HCT116 (cell line): ENCODE measurements around the gene AFDN. TPM values are rescaled to one million over a fixed set of nuclear protein-coding genes. Genes with fewer than 3 reads are reported as not detected.

Experiments used
- ATAC-seq: fragments of 200-7000 bp; cut with Tn5 transposase; 2 replicates; pipeline ENCODE4 v1.9.1; 2020; ENCODE audit warnings: mild to moderate bottlenecking, moderate library complexity
- BruUV-seq: library from RNA; stranded (reverse); fragments of 400-500 nt; replicated peaks from 2 replicates; lab custom pipeline; 2021; lab: Mats Ljungman, UMichigan
- CTCF ChIA-PET: fragments of 300-600 bp; sonication (Branson Sonifier 250); formaldehyde crosslinking; loops from one replicate; lab custom pipeline; 2021; ENCODE audit warnings: antibody characterized with exemption; lab: Charles Lee
- POLR2A ChIA-PET: fragments of 300-600, 350-600 bp; sonication (Branson Sonifier 250); formaldehyde crosslinking; loops from one replicate; lab custom pipeline; 2021; ENCODE audit warnings: antibody characterized with exemption; lab: Charles Lee
- RAD21 ChIA-PET, 2 experiments: fragments of 300-600 bp; sonication (Branson Sonifier 250); formaldehyde crosslinking; loops; one replicate each; lab custom pipeline; 2023; ENCODE audit warnings: low total read pairs in 2 of 2; ENCODE audit not compliant: uncharacterized antibody in 2 of 2, unreplicated experiment in 2 of 2, low non-redundant PET in 1 of 2; lab: Charles Lee
- DNase-seq: peaks from one replicate; pipeline ENCODE4 v3.0.0-alpha.2; 2010; ENCODE audit warnings: low read depth, low spot score
- H2AFZ ChIP-seq: fragments of 200-600 bp; shearing (Covaris generic), sonication (generic); 2 replicates; pipeline ENCODE4 v1.6.1; 2017; ENCODE audit warnings: low read depth, mixed run types, mixed read lengths, antibody characterized with exemption, low read length; ENCODE audit not compliant: poor library complexity, severe bottlenecking
- H3K27ac ChIP-seq: 2 replicates; pipeline ENCODE4 v1.5.1; 2012; ENCODE audit warnings: low read depth, low read length
- H3K27me3 ChIP-seq: fragments of 200-600 bp; sonication (generic); 2 replicates; pipeline ENCODE4 v1.6.1; 2016; ENCODE audit warnings: mixed run types, low read length, mixed read lengths; ENCODE audit not compliant: insufficient read depth
- H3K36me3 ChIP-seq, 2 experiments: fragments of 200-500 bp in 1 of 2; fragments of 200-600 bp in 1 of 2; sonication (Bioruptor generic) in 1 of 2; sonication (generic) in 1 of 2; 2 replicates each; pipeline versions ENCODE4 v1.5.1 to v1.6.1; 2014 to 2016; ENCODE audit warnings: low read length in 2 of 2, inconsistent platforms in 1 of 2, mixed read lengths in 1 of 2, mixed run types in 1 of 2; ENCODE audit not compliant: insufficient read depth in 2 of 2, control insufficient read depth in 1 of 2
- H3K4me1 ChIP-seq, 2 experiments: fragments of 200-600 bp in 1 of 2; sonication (generic) in 1 of 2; 2 replicates each; pipeline versions ENCODE4 v1.5.1 to v1.6.1; 2012 to 2017; ENCODE audit warnings: low read length in 2 of 2, inconsistent platforms in 1 of 2, mild to moderate bottlenecking in 1 of 2, mixed read lengths in 1 of 2, mixed run types in 1 of 2, moderate library complexity in 1 of 2; ENCODE audit not compliant: insufficient read depth in 2 of 2, control insufficient read depth in 1 of 2
- H3K4me2 ChIP-seq: fragments of 200-600 bp; sonication (generic); 2 replicates; pipeline ENCODE4 v1.6.1; 2017; ENCODE audit warnings: mixed run types, low read length, mixed read lengths
- H3K4me3 ChIP-seq, 2 experiments: fragments of 200-600 bp in 1 of 2; sonication (generic) in 1 of 2; replicated peaks in 1 of 2; 2 replicates each; pipeline ENCODE4 v1.5.1; 2011 to 2016; ENCODE audit warnings: low read length in 2 of 2, control low read depth in 1 of 2, low read depth in 1 of 2, mild to moderate bottlenecking in 1 of 2, mixed read lengths in 1 of 2, mixed run types in 1 of 2
- H3K79me2 ChIP-seq: fragments of 200-600 bp; sonication (generic); 2 replicates; pipeline ENCODE4 v1.6.1; 2017; ENCODE audit warnings: mild to moderate bottlenecking, mixed run types, low read length, moderate library complexity, mixed read lengths; ENCODE audit not compliant: insufficient read depth
- H3K9ac ChIP-seq: fragments of 200-600 bp; sonication (generic); 2 replicates; pipeline ENCODE4 v1.6.1; 2016; ENCODE audit warnings: low read length, mixed read lengths
- H3K9me2 ChIP-seq: fragments of 200-600 bp; sonication (generic), shearing (Covaris generic); 2 replicates; pipeline ENCODE4 v1.6.1; 2017; ENCODE audit warnings: mixed run types, mild to moderate bottlenecking, moderate library complexity; ENCODE audit not compliant: insufficient read depth
- H3K9me3 ChIP-seq, 2 experiments: fragments of 200-500 bp in 1 of 2; fragments of 200-600 bp in 1 of 2; sonication (Bioruptor generic) in 1 of 2; sonication (generic) in 1 of 2; 2 replicates each; pipeline ENCODE4 v1.6.1; 2014 to 2017; ENCODE audit warnings: low read length in 2 of 2, mixed read lengths in 2 of 2, inconsistent platforms in 1 of 2, low read depth in 1 of 2, mild to moderate bottlenecking in 1 of 2, mixed run types in 1 of 2, moderate library complexity in 1 of 2; ENCODE audit not compliant: control insufficient read depth in 1 of 2, insufficient read depth in 1 of 2
- H4K20me1 ChIP-seq: fragments of 200-600 bp; sonication (generic), shearing (Covaris generic); 2 replicates; pipeline ENCODE4 v1.6.1; 2017; ENCODE audit warnings: mixed run types, mild to moderate bottlenecking, moderate library complexity; ENCODE audit not compliant: insufficient read depth
- CBX3 ChIP-seq: IDR thresholded peaks from 2 replicates; pipeline ENCODE4 v1.6.1; 2012; ENCODE audit warnings: low read depth
- MAX ChIP-seq: IDR thresholded peaks from 2 replicates; pipeline ENCODE4 v1.6.1; 2012
- POLR2A ChIP-seq: IDR thresholded peaks from 2 replicates; pipeline ENCODE4 v1.7.0; 2011; ENCODE audit warnings: borderline replicate concordance; ENCODE audit not compliant: insufficient read depth, insufficient read length; ENCODE audit errors: extremely low read depth
- RAD21 ChIP-seq: IDR thresholded peaks from 2 replicates; pipeline ENCODE4 v1.6.1; 2012; ENCODE audit warnings: low read depth, mild to moderate bottlenecking
- SIN3A ChIP-seq: IDR thresholded peaks from 2 replicates; pipeline ENCODE4 v1.6.1; 2012; ENCODE audit warnings: low read depth
- SRF ChIP-seq: IDR thresholded peaks from 2 replicates; pipeline ENCODE4 v1.6.1; 2012; ENCODE audit warnings: low read depth
- YY1 ChIP-seq: IDR thresholded peaks from 2 replicates; pipeline ENCODE4 v1.6.1; 2011; ENCODE audit warnings: low read length, low read depth, moderate library complexity, mild to moderate bottlenecking; ENCODE audit not compliant: insufficient replicate concordance; ENCODE audit errors: extremely low read depth
- ZNF274 ChIP-seq: fragments of 200-500 bp; sonication (Bioruptor generic); IDR thresholded peaks from 2 replicates; pipeline ENCODE4 v1.6.1; 2014; ENCODE audit warnings: mild to moderate bottlenecking, low read depth, low read length, inconsistent platforms
- intact Hi-C: fragments of 100-400 bp; cut with micrococcal nuclease; formaldehyde crosslinking; loops from 2 replicates; pipeline ENCODE4 v1.10.0; 2022
- total RNA-seq: library from RNA; stranded (reverse); gene quantifications from one replicate; pipeline ENCODE4 v1.2.1, GENCODE V29; 2021; ENCODE audit not compliant: unreplicated experiment
- TF ChIP-seq, protein P1 (sequence below): IDR thresholded peaks from 2 replicates; pipeline ENCODE4 v1.6.1; 2012; ENCODE audit warnings: low read depth

AFDN gene
- total RNA-seq, 1 experiment from 2014 or later = 59.4 TPM

- TF ChIP-seq, protein P1, sequence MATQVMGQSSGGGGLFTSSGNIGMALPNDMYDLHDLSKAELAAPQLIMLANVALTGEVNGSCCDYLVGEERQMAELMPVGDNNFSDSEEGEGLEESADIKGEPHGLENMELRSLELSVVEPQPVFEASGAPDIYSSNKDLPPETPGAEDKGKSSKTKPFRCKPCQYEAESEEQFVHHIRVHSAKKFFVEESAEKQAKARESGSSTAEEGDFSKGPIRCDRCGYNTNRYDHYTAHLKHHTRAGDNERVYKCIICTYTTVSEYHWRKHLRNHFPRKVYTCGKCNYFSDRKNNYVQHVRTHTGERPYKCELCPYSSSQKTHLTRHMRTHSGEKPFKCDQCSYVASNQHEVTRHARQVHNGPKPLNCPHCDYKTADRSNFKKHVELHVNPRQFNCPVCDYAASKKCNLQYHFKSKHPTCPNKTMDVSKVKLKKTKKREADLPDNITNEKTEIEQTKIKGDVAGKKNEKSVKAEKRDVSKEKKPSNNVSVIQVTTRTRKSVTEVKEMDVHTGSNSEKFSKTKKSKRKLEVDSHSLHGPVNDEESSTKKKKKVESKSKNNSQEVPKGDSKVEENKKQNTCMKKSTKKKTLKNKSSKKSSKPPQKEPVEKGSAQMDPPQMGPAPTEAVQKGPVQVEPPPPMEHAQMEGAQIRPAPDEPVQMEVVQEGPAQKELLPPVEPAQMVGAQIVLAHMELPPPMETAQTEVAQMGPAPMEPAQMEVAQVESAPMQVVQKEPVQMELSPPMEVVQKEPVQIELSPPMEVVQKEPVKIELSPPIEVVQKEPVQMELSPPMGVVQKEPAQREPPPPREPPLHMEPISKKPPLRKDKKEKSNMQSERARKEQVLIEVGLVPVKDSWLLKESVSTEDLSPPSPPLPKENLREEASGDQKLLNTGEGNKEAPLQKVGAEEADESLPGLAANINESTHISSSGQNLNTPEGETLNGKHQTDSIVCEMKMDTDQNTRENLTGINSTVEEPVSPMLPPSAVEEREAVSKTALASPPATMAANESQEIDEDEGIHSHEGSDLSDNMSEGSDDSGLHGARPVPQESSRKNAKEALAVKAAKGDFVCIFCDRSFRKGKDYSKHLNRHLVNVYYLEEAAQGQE = no peak
- no peak for TF ChIP-seq MAX
Measured at GRCh38 chr6:167800549-167800948, 26.2 kb upstream of the AFDN start (continued).

DNA sequence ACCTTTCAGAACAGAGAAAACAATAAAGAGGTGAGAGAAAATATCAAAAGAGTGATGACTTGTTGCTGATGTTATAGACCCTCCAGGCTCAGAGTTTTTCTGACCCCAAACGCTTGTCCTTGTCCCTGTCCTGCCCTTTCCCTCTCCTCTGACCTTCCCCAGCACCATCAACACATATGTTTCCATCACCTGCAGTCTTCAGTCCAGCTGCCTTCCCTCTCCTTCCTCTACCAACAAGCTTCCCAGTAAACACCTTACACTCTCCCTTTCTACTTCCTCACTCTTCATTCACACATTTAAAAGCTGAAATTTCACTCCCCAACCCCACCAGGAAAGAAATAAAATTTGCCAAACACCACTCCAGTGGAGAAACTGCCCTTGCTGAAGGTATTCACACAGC lies 25.4 kb upstream of the AFDN start:
- Histone ChIP-seq H3K4me2 (no peak overlapping the region), H3K4me3 (no peak overlapping the region), H3K36me3 (no peaks in the 10 kb centered on the region), H3K9me3 (no peaks in the 10 kb centered on the region), H2AFZ (no peak overlapping the region), H3K27me3 (no peaks in the 10 kb centered on the region), H3K4me1 (no peaks in the 10 kb centered on the region), H4K20me1 (no peaks in the 10 kb centered on the region), H3K9ac (no peak overlapping the region), H3K79me2 (no peaks in the 10 kb centered on the region), H3K9me2 (no peaks in the 10 kb centered on the region), H3K27ac (no peak overlapping the region)
- no peak for DNase-seq
- CTCF ChIA-PET = no interaction called here
- no peak for ATAC-seq
- intact Hi-C loops = no loop called here
- POLR2A ChIA-PET = no interaction called here
- BruUV-seq = no TSS peak
- RAD21 ChIA-PET = no interaction called here
- TF ChIP-seq RAD21 (no peak), ZNF274 (no peak), SIN3A (no peak), SRF (no peak), MAX (no peak), YY1 (no peak), CBX3 (no peak), POLR2A (no peak)
